GM18517 (cell line): ENCODE measurements around the gene LARGE1.

ENCODE experiments used
- ATAC-seq: cut with Tn5 transposase; IDR thresholded peaks from one replicate; pipeline ENCODE4 v1.9.1; 2021; ENCODE audit warnings: mild to moderate bottlenecking, moderate library complexity; ENCODE audit not compliant: unreplicated experiment

LARGE1 gene

GRCh38 chr22:33606504-33606903 lies 313.8 kb downstream of the LARGE1 start:
- ATAC-seq, result no peak

GRCh38 chr22:33605666-33606065 lies 314.6 kb downstream of the LARGE1 start:
- ATAC-seq, result no peak

GRCh38 chr22:33605221-33605620 lies 315.1 kb downstream of the LARGE1 start:
- no peak for ATAC-seq

GRCh38 chr22:33601062-33601461 lies 319.2 kb downstream of the LARGE1 start:
- no peak for ATAC-seq

- ATAC-seq, result no peak
Measured at GRCh38 chr22:33600595-33600994, 319.7 kb downstream of the LARGE1 start.

GRCh38 chr22:33600113-33600512 lies 320.2 kb downstream of the LARGE1 start:
- ATAC-seq, result no peak

- ATAC-seq, result no peak
Measured at GRCh38 chr22:33599596-33599995, 320.7 kb downstream of the LARGE1 start.

GRCh38 chr22:33598821-33599220 lies 321.5 kb downstream of the LARGE1 start:
- no peak for ATAC-seq

- ATAC-seq, result no peak
Measured at GRCh38 chr22:33597274-33597985, 322.8 kb downstream of the LARGE1 start.

- no peak for ATAC-seq
Measured at GRCh38 chr22:33593818-33594217, 326.5 kb downstream of the LARGE1 start.

- no peak for ATAC-seq
Measured at GRCh38 chr22:33591946-33592345, 328.3 kb downstream of the LARGE1 start.

GRCh38 chr22:33589297-33589696 lies 331.0 kb downstream of the LARGE1 start:
- ATAC-seq, result no peak

- no peak for ATAC-seq
Measured at GRCh38 chr22:33588860-33589259, 331.4 kb downstream of the LARGE1 start.

- no peak for ATAC-seq
Measured at GRCh38 chr22:33584152-33584551, 336.1 kb downstream of the LARGE1 start.

GRCh38 chr22:33582822-33583400 lies 337.4 kb downstream of the LARGE1 start:
- ATAC-seq, result no peak

- ATAC-seq, result no peak
Measured at GRCh38 chr22:33580310-33580709, 340.0 kb downstream of the LARGE1 start.

- ATAC-seq, result no peak
Measured at GRCh38 chr22:33579448-33580093, 340.7 kb downstream of the LARGE1 start.

GRCh38 chr22:33578752-33579151 lies 341.5 kb downstream of the LARGE1 start:
- ATAC-seq, result no peak

GRCh38 chr22:33577862-33578411 lies 342.3 kb downstream of the LARGE1 start:
- no peak for ATAC-seq

- ATAC-seq, result no peak
Measured at GRCh38 chr22:33576205-33576604, 344.1 kb downstream of the LARGE1 start.

- no peak for ATAC-seq
Measured at GRCh38 chr22:33575771-33576170, 344.5 kb downstream of the LARGE1 start.

GRCh38 chr22:33575041-33575440 lies 345.2 kb downstream of the LARGE1 start:
- no peak for ATAC-seq
